Activated CD8-positive, alpha-beta T cell treated with anti-CD3 and anti-CD28 coated beads, Interleukin-2, amount 10 ng/mL, durations not matched to agents 7 days and 5 days (primary cell): ENCODE measurements around the gene LAMA4. TPM values are rescaled to one million over a fixed set of nuclear protein-coding genes. Genes with fewer than 3 reads are reported as not detected.

Experiments
- ATAC-seq: fragments of 150-1000 bp; cut with Tn5 transposase; one replicate; pipeline ENCODE4 v1.10.0; 2021; ENCODE audit warnings: moderate library complexity
- CTCF ChIA-PET: fragments of 350-600 bp; sonication (Branson Sonifier 250); formaldehyde crosslinking; loops from one replicate; lab custom pipeline; 2021; ENCODE audit warnings: antibody characterized with exemption; lab: Charles Lee
- POLR2A ChIA-PET: fragments of 350-600 bp; sonication (Branson Sonifier 250); formaldehyde crosslinking; loops from one replicate; lab custom pipeline; 2021; ENCODE audit warnings: antibody characterized with exemption; lab: Charles Lee
- DNase-seq: peaks from one replicate; pipeline ENCODE4 v3.0.0-alpha.2; 2020
- H3K27ac Mint-ChIP-seq: one replicate; pipeline ENCODE4 v1.8.0; 2021; ENCODE audit warnings: mild to moderate bottlenecking, mixed read lengths
- H3K27me3 Mint-ChIP-seq: one replicate; pipeline ENCODE4 v1.8.0; 2021; ENCODE audit warnings: low read depth, mixed read lengths
- H3K36me3 Mint-ChIP-seq: one replicate; pipeline ENCODE4 v1.8.0; 2021; ENCODE audit warnings: low read depth, mixed read lengths
- H3K4me1 Mint-ChIP-seq: one replicate; pipeline ENCODE4 v1.8.0; 2021; ENCODE audit warnings: low read depth, mixed read lengths
- H3K4me3 Mint-ChIP-seq: one replicate; pipeline ENCODE4 v1.8.0; 2021; ENCODE audit warnings: mild to moderate bottlenecking, mixed read lengths
- H3K9me3 Mint-ChIP-seq: one replicate; pipeline ENCODE4 v1.8.0; 2022; ENCODE audit warnings: mixed read lengths; ENCODE audit not compliant: insufficient read depth
- total RNA-seq, 2 experiments: library from RNA; stranded (reverse); gene quantifications; one replicate each; pipeline ENCODE4 v1.2.3, GENCODE V29; 2021

The LAMA4 gene
- total RNA-seq, 2 experiments from 2014 or later, result not detected

GRCh38 chr6:112087916-112088315 is 166.5 kb downstream of the LAMA4 start:
- POLR2A ChIA-PET, result interaction anchor here (0.6 to 2.1 kb wide), 10 partner anchors 11 to 829 kb away, joined by 3 to 6 read pairs (median 3); partner anchors contain the start of gene REV3L
- H3K27me3 Mint-ChIP-seq, result peaks cover 22% of the 10 kb centered on the region
- H3K36me3 Mint-ChIP-seq, result peaks cover 2% of the 10 kb centered on the region
- H3K4me1 Mint-ChIP-seq, result peaks cover 3% of the 10 kb centered on the region
- CTCF ChIA-PET, result interaction anchor here (0.8 to 7.5 kb wide), 10 partner anchors 28 to 483 kb away, joined by 3 to 99 read pairs (median 4); no protein-coding TSS in a partner anchor
- DNase-seq (no peak), ATAC-seq (no peak)
- H3K4me3 Mint-ChIP-seq, result no peak overlapping the region
- H3K9me3 Mint-ChIP-seq, result no peaks in the 10 kb centered on the region
- H3K27ac Mint-ChIP-seq, result no peak overlapping the region

GRCh38 chr6:112087136-112087911 is 167.0 kb downstream of the LAMA4 start, which contains the start of the genes FAM229B and TUBE1:
FAM229B (plus strand) TSS chr6:112087591; CDS start chr6:112099284, 11,693 bp downstream.
TUBE1 (minus strand) TSS chr6:112087482; CDS start chr6:112087434, 48 bp downstream.
- Mint-ChIP-seq H3K27me3 (peaks cover 22% of the 10 kb centered on the region), H3K4me3 (no peak within 1 kb of the TSS), H3K36me3 (peaks cover 3% of the 10 kb centered on the region), H3K4me1 (peaks cover 3% of the 10 kb centered on the region), H3K9me3 (no peaks in the 10 kb centered on the region), H3K27ac (no peak within 1 kb of the TSS)
- POLR2A ChIA-PET, result interaction anchor here (0.6 to 2.1 kb wide), 15 partner anchors 11 to 1106 kb away, joined by 3 to 6 read pairs (median 3); partner anchors contain the start of genes REV3L and RPF2
- CTCF ChIA-PET, result interaction anchor here (0.7 to 7.5 kb wide), 18 partner anchors 11 to 829 kb away, joined by 3 to 99 read pairs (median 3); no protein-coding TSS in a partner anchor
- ATAC-seq (peak; percentile 96), DNase-seq (peak; percentile 95)

GRCh38 chr6:112086744-112087135 is 167.6 kb downstream of the LAMA4 start:
- POLR2A ChIA-PET, result interaction anchor here (0.7 to 2.1 kb wide), 11 partner anchors 13 to 1105 kb away, joined by 3 to 6 read pairs (median 3); partner anchors contain the start of genes REV3L and RPF2
- no peak for DNase-seq
- ATAC-seq, result peak; percentile 13
- Mint-ChIP-seq H3K36me3 (peaks cover 3% of the 10 kb centered on the region), H3K4me1 (peaks cover 3% of the 10 kb centered on the region), H3K4me3 (no peak overlapping the region), H3K27me3 (peaks cover 21% of the 10 kb centered on the region), H3K27ac (no peak overlapping the region), H3K9me3 (no peaks in the 10 kb centered on the region)
- CTCF ChIA-PET, result interaction anchor here (0.7 to 7.5 kb wide), 15 partner anchors 11 to 828 kb away, joined by 3 to 99 read pairs (median 4); no protein-coding TSS in a partner anchor

- Mint-ChIP-seq H3K9me3 (no peaks in the 10 kb centered on the region), H3K4me3 (peak overlapping the region; percentile 23), H3K27ac (no peak overlapping the region), H3K4me1 (peaks cover 3% of the 10 kb centered on the region), H3K36me3 (peaks cover 3% of the 10 kb centered on the region), H3K27me3 (peaks cover 14% of the 10 kb centered on the region)
- ATAC-seq (no peak), DNase-seq (no peak)
- ChIA-PET CTCF (interaction anchor here (0.8 to 7.5 kb wide), 7 partner anchors 9 to 827 kb away, joined by 3 to 99 read pairs (median 6); no protein-coding TSS in a partner anchor), POLR2A (interaction anchor here (2.1 kb wide), 1 partner anchor 78 kb away, joined by 6 read pairs; no protein-coding TSS in a partner anchor)
Observed at GRCh38 chr6:112085286-112086065, 168.9 kb downstream of the LAMA4 start.

GRCh38 chr6:112081569-112081968 is 172.8 kb downstream of the LAMA4 start:
- Mint-ChIP-seq H3K27me3 (no peaks in the 10 kb centered on the region), H3K36me3 (peaks cover 11% of the 10 kb centered on the region), H3K9me3 (no peaks in the 10 kb centered on the region), H3K27ac (no peak overlapping the region), H3K4me3 (no peak overlapping the region), H3K4me1 (peaks cover 3% of the 10 kb centered on the region)
- CTCF ChIA-PET, result interaction anchor here (0.8 kb wide), 1 partner anchor 98 kb away, joined by 3 read pairs; no protein-coding TSS in a partner anchor
- ATAC-seq (no peak), DNase-seq (no peak)
- POLR2A ChIA-PET, result no interaction called here

- CTCF ChIA-PET, result no interaction called here
- Mint-ChIP-seq H3K27ac (no peak overlapping the region), H3K4me3 (no peak overlapping the region), H3K27me3 (peaks cover 10% of the 10 kb centered on the region), H3K9me3 (no peaks in the 10 kb centered on the region), H3K4me1 (no peaks in the 10 kb centered on the region), H3K36me3 (peaks cover 3% of the 10 kb centered on the region)
- ATAC-seq (no peak), DNase-seq (no peak)
- POLR2A ChIA-PET, result no interaction called here
Observed at GRCh38 chr6:112066606-112067005, 187.8 kb downstream of the LAMA4 start.

GRCh38 chr6:112065426-112065986 is 188.9 kb downstream of the LAMA4 start:
- H3K9me3 Mint-ChIP-seq, result no peaks in the 10 kb centered on the region
- ATAC-seq (no peak), DNase-seq (no peak)
- H3K4me3 Mint-ChIP-seq, result no peak overlapping the region
- peaks cover 3% of the 10 kb centered on the region for H3K36me3 Mint-ChIP-seq
- no peaks in the 10 kb centered on the region for H3K4me1 Mint-ChIP-seq
- CTCF ChIA-PET, result interaction anchor here (0.9 to 1.7 kb wide), 2 partner anchors 15 to 20 kb away, joined by 3 to 8 read pairs; no protein-coding TSS in a partner anchor
- POLR2A ChIA-PET, result no interaction called here
- peaks cover 10% of the 10 kb centered on the region for H3K27me3 Mint-ChIP-seq
- H3K27ac Mint-ChIP-seq, result no peak overlapping the region

GRCh38 chr6:112062966-112063365 is 191.4 kb downstream of the LAMA4 start:
- POLR2A ChIA-PET, result interaction anchor here (0.7 to 1.1 kb wide), 2 partner anchors 24 to 198 kb away, joined by 3 to 4 read pairs; partner anchors contain the start of genes FAM229B and TUBE1
- no peak overlapping the region for H3K27ac Mint-ChIP-seq
- H3K27me3 Mint-ChIP-seq, result peaks cover 10% of the 10 kb centered on the region
- no peaks in the 10 kb centered on the region for H3K4me1 Mint-ChIP-seq
- H3K9me3 Mint-ChIP-seq, result no peaks in the 10 kb centered on the region
- CTCF ChIA-PET, result interaction anchor here (1.3 kb wide), 2 partner anchors 13 to 585 kb away, joined by 3 read pairs; no protein-coding TSS in a partner anchor
- DNase-seq, result no peak
- H3K36me3 Mint-ChIP-seq, result no peaks in the 10 kb centered on the region
- ATAC-seq, result no peak
- no peak overlapping the region for H3K4me3 Mint-ChIP-seq

GRCh38 chr6:112061605-112062004 is 192.8 kb downstream of the LAMA4 start:
- Mint-ChIP-seq H3K36me3 (no peaks in the 10 kb centered on the region), H3K27ac (no peak overlapping the region), H3K4me3 (no peak overlapping the region), H3K4me1 (no peaks in the 10 kb centered on the region), H3K27me3 (peaks cover 10% of the 10 kb centered on the region), H3K9me3 (no peaks in the 10 kb centered on the region)
- POLR2A ChIA-PET, result interaction anchor here (0.8 kb wide), 1 partner anchor 26 kb away, joined by 3 read pairs; the partner anchor contains the start of genes FAM229B and TUBE1
- CTCF ChIA-PET, result interaction anchor here (0.8 to 1.5 kb wide), 4 partner anchors 11 to 102 kb away, joined by 3 to 7 read pairs (median 4); no protein-coding TSS in a partner anchor
- no peak for DNase-seq
- no peak for ATAC-seq
